NCI-H446 (cell line): Measurements from ENCODE around the gene CKAP2L.

ENCODE experiments used
- DNase-seq, 2 experiments: peaks; one replicate each; lab custom pipeline; 2025; lab: John Stamatoyannopoulos, UW

CKAP2L gene, protein sequence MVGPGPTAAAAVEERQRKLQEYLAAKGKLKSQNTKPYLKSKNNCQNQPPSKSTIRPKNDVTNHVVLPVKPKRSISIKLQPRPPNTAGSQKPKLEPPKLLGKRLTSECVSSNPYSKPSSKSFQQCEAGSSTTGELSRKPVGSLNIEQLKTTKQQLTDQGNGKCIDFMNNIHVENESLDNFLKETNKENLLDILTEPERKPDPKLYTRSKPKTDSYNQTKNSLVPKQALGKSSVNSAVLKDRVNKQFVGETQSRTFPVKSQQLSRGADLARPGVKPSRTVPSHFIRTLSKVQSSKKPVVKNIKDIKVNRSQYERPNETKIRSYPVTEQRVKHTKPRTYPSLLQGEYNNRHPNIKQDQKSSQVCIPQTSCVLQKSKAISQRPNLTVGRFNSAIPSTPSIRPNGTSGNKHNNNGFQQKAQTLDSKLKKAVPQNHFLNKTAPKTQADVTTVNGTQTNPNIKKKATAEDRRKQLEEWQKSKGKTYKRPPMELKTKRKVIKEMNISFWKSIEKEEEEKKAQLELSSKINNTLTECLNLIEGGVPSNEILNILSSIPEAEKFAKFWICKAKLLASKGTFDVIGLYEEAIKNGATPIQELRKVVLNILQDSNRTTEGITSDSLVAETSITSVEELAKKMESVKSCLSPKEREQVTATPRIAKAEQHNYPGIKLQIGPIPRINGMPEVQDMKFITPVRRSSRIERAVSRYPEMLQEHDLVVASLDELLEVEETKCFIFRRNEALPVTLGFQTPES

DNA sequence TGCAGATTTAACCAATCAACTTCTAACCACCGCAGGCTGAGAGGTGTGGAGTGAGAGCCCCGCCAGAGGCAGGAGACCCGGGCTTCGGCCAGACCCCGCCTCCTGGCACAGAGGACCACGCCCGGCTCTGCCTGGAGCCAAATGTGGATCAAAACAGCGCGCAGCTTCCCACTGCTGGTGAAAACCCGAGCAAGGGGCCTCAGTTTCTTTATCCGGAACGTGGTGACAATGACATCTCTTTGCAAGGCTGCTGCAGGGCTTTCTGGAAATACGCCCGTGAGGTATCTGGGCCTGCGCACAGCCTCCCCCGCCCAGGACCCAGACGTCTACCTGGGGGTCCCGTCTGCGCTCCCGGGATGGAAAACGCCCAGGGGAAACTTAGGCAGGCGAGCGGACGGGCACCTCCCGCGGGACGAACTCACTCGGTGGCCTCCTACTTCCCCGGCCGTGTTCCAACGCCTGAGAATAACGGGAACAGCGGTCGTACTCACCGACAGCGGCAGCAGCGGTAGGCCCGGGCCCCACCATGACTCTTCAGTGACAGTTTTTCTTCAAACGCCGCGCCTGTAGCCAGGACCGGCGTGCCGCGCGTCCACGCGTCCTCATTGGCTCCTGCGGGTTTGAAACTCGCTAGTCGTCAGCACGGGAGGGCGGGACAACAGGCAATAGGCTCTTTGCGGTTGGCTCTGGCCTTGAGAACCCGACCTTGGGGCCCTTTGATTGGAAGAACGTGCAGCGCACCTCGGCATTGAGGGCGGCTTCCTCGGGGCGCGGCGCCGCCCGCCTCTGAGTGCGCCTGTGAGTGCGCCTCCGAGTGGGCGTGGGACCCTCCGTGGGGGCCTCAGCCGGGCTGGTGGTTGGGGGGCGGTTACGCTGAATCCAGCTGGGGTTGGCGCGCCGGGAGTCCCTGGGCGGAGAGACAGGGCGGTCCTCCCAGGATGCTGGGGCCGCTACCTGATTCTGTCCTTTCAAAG is at the start of gene CKAP2L:
TSS of gene CKAP2L (minus strand) at position 539 of the 974 bp plus-strand sequence. CDS start at position 528, 11 bp downstream.
- DNase-seq = peak; percentile 91 to 98

DNA sequence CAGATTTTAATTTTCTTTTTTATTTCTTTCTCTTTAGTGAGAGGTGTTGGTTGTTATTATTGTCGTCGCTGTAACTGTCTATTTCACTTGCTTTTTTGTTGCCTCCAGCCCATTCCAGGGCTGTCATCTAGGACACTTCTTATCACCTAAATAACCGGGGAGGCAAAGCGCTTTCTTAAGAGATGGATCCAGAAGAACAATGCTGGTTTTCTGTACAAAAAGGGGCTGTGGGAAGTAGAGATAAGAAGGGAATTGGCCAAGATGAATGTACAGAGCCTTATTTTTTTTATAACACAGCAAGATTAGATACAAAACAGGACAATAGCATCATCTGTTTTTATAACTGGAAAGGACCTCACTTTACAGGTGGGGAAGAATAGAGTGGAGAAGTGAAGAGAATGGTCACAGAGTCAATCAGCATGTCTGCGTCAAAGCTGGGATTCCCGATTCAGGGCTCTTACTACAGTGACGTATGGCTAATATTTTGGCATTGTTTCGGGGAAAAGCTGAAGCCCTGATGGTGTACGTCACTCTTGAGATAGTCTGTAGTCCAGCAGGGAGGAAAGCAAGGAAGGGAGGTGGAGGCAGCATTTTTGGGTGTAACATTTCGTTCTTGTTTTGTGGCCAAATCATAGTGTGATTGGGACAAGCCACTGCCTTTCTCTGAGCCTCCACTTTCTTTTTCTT is 49.0 kb upstream of the CKAP2L start:
- no peak for DNase-seq

DNA sequence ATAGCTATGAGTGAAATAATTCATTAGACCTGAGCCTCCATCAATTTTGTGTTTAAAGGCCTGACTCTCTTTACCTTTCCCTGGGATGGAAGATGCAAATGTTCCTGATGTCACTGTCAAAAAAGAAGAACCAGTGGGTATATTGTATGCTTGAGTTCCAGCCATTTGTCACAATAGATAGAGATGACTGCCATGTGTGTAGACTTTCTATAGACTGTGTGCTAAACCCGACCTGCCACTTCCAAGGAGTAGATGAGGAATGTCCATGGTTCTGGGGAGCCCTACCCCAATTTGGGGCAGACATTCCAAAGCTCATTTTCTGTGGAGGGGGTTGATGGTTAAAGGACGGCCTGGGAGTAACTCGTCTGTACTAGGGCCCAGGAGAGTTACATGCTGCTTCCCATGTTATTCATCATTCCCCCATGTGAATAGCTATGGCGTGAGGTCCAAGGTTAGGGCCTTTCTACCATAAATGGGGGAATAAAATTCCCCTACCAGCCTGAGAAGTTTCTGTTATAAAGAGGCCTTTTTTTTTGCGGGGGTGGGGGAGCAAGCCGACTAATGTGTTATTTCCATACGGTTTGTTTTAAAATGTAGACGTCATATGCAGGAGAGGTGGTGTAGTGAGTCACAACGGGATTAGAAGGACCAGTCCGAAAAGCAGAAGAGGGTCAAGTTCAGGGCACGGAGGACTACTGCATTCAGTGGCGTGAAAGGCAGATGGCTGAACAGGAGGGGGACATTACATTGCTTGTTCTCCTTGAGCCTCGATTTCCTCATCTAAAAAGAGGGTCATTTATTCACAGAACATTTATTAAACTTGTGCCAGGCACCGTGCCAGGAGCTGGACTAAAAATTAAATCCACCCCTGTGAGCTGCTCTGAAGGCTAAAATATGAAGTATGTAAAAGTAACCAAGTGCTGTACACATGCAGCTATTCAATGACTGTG is 48.2 kb upstream of the CKAP2L start:
- no peak for DNase-seq

DNA sequence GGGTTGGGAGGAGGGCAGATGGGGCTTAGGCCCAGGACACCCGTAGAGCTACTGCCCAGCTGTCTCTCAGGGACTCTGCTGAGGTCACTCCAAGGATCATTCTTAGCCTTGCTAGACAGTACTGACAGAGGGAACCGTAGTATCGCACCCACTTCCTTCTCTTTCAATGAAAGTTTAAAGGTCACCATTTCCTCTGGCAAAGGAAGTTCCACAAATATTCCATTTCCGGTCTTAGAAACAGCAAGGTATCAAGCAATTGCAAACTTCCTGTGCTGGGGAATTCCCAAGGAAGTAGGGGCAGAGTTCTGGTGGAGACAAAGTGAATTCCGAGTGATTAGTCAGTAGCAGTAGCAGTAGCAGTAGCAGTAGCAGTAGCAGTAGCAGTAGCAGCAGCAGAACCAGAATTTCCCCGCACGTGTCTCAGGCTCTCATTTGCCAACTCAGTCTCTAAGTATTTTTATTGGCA is 47.5 kb upstream of the CKAP2L start:
- DNase-seq = no peak

DNA sequence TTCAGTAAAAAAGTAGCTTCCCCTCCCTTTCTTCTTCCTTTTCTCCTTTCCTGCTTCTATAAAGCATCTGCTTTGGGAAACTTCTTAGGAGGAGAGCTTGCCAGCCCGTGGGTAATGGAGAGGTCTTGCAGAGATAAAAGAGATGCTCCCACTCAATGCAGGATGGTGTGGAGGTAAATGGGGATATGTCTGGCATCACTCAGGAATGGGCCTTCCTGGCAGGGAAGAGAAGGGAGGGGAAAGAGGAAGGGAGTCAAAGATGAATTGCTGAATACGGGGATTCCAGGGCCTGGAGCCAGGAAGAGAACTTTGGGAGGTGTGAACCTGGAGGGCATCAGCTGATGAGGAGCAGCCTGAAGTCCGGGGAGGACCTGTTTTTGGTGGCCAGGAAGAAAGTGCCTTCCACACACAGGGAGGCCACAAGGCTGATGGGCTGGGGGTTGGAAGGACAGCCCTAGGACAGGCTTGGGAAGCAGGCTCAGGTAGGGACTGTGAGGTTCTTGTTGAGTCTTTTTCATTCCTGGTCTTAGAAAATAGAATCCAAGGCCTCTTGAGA is 46.9 kb upstream of the CKAP2L start:
- no peak for DNase-seq

DNA sequence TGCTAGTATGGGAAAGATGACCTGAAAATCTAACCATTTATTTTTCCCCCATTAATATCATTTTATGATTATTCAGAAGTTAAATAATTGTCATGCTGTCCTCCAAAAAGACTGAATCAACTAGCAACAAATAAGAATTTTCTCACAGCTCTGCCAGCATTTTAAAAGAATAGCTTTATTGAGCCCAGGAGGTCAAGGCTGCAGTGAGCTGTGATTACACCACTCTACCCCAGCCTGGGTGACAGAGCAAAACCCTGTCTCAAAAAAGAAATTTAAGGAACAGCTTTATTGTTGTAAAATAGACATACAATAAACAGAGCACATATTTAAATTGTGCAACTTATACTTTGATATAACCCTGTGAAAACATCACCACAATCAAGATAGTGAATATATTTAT is 44.7 kb upstream of the CKAP2L start:
- DNase-seq = no peak

DNA sequence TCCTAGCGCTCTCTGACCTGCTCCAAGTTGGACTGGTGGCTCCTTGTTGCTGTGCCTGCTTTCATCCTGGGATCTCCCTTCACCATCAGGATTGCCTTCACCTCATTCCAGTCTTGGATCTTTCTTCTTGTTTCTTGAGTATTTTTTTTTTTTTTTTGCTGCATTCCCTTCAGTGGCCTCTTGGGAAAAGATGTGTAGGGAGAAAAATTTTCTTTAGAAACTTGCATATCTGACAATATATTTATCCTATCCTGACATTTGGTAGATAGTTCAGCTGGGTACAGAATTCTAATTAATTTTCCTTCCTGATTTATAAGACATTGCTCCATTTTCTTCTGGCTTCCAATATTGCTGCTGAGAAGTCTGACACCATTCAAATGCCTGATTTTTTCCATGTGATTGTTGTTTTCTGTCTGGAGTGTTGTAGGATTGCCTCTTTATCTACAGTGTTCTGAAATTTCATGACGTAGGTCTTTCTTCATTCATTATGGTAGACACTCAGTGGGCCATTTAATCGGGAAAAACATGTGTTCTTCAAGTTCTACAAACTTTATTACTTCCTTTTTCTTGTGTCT is 42.9 kb upstream of the CKAP2L start:
- no peak for DNase-seq

DNA sequence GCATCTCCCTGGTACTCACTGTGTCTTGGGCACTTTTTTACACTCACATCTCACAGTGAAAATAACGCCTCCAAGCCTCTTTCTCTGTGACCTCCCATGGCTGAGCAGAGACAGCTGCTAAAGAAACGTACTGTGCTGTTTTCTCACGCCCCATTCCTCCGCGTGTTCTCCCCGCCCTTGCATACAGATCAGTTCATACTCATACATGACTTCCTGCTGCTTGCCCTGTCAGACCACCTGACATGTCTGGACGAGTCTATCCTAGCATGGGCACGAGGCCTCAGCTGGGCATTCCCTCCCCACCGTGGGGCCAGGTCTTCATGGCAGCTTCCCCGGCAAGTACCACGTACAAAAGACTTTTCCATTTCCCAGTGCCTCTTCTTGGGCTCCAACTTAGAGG is 41.1 kb upstream of the CKAP2L start:
- no peak for DNase-seq

DNA sequence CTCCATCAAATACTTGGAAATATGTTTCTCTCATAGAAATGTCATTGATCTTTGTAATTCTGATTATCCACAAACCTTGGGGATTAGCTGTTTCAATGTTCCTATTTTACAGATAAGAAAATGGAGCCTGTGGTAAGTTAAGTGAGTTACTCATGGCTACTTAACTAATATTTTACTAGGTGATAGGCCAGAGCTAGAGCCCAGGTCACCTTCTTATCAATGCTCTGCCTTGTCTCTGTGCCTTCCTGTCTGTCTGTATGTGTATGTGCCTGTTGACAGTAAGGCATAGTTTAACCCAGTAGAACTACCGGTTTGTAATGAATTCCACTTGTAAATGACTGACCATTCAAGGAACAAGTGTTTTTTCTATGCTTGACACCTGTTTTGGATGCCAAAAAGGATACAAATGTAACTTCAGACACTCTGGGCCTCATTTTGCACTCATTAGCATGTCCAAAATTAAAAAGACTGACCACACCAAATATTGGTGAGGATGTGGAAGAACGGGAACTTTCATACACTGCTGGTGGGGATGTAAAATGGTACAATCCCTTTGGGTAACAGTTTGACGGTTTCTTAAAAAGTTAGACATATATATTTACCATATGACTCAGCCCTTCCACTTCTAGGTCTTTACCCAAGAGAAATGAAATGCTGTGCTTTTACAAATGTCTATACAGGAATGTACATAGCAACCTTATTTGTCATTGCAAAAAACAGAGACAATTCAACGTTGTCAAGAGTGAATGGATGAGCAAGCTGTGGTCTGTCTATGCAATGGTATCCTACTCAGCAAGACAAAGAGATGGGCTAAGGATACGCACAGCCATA is 39.5 kb upstream of the CKAP2L start:
- DNase-seq = no peak

DNA sequence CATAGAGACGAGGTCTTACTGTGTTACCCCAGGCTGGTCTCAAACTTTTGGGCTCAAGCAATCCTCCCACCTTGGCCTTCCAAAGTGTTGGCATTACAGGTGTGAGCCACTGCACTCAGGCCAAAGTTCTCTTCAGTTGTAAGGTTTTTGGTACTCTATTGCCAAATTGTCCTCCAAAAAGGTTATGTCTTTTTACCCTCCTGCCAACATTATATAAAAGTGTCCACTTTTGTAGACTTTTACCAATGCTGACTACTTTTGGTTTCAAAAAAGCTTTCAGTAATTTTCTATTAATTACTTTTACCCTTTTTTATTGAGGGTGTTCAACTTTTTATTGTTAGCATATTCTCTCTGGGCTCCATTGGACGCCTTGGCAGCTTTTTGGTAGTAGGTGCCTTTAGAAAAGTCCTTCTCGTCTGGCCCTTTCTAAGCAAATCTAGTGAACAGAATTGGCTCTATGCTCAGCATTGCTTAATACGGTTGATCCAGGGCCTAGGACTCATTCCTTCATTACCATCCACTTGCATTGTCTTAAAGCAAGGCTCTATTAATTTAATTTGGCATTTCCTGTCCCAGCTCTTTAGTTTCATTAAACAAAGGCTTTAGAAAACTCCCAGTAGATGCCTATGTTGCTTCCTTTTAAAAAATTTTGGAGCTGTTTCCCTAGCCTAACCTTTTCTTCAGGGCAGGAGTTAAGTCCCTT is 36.6 kb upstream of the CKAP2L start:
- DNase-seq = no peak

DNA sequence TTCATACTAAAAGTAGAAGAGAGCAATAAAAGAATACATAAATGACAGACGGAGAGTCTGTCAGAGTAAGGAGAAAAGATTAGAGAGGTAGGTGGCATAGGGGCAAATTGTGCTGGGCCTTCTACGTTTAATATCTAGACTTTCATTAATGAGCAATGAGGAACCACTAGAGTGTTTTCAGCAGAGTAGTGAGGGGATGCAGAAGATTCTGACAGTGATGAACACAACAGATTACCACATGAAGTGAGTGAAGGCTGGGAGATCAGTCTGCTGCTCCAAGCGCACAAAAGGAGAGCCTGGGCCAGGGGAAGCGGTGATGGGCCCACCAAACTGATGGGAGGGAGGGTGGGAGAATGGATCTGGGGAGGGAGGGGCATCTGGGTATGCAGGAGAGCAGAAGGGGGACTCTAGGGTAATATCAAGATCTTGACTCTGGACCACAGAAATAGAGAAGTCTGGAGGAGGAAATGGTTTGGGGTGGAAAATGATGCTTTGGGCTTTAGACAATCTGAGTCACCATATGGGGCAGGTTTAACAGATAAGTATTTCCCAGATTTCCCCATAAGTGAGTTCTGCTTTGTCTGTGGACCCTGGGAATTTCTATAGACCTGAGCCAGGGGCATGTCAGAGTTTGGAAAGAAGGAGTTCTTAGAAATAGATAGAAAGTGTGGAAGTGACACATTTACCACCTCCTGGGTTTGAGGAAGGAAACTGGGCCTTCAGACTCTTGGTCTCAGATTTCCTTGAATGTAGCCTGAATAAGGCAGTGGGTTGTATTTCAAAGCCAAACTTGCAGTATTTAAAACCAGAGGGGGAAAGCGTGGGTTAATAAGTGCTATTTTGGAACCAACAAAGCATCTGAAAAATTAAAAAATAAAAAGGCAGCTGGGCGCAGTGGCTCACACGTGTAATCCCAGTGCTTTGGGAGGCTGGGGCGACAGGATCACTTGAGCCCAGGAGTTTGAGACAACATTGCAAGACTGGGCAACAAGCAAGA is 34.9 kb upstream of the CKAP2L start:
- DNase-seq = no peak

DNA sequence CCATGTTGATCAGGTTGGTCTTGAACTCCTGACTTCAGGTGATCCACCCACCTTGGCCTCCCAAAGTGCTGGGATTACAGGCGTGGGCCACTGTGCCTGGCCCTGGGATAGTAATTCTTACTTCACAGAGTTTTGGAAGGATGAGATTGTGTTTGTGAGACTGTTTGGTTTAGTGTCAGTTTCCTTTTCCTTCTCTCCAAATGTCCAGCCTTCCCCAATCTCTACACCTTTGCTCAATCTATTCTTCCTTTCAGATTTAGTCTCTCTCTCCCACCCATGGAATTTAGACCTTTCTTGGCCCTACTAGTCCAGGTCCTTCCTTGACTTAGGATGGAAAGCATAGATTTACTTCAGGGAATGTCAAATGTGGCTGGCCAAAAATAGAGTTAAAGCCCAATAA is 32.1 kb upstream of the CKAP2L start:
- no peak for DNase-seq

DNA sequence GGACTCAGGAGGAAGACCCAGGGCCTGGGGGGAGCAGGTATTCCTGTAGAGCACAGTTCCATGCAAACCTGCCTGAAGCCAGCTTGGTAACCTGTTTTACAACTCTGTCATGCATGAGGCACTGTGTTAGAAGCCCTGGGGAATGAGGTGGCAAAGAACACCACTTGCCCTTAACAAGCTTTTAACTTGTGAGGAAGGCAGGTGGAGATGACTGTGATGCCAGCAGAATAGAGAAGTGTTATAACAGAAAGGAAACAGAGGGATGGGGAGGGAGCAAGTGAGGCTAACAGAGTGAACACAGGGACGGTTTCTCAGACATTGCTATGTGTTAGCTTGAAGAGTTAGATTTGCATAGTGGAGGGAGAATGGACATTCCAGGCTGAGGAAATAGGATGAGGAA is 31.4 kb upstream of the CKAP2L start:
- DNase-seq = no peak

DNA sequence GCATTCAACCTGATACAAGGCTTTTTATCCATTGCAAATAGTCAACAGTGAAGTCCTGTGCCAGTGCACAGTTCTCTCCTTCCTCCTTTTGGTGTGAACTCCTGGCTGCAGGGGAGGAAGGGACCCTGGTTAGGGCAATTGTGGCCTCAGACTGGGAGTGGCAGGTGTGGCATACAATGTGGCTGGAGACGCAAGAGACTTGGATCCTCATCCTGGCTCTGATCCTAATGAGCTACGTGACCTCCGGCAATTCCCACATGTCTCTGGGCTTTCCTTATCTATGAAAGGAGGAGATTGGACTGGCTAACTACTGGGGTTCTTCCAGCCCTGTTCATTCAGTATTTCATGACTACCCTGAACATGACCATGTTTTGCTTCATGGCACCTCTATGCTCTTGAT is 30.4 kb upstream of the CKAP2L start:
- DNase-seq = no peak

DNA sequence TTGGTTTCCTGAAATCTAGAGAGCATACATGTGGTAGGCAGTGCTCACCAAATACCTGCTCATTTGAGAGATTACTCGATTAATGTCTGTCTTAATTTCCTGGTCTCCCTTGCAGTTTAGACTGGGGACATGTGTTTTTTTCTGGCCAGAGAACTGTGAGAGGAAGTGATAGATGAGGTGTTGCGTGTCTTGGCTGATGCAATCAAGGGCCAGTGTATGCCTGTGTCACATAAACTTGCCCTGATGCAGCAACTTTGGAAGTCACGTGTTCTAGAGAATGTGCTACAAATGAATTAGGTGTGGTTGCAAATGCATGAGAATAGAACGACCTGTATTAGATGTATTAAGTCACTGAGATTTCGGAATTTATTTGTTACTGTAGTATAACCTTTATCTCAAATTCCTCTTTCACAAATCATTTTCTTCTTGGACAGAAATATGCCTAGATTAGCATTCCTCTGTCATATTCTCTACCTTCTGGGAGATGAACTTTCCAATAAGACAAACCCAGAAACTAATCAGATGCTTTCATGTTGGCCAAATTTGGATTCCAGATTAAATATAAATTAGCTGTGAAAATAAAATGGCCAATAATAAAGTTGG is 29.8 kb upstream of the CKAP2L start:
- DNase-seq = no peak

DNA sequence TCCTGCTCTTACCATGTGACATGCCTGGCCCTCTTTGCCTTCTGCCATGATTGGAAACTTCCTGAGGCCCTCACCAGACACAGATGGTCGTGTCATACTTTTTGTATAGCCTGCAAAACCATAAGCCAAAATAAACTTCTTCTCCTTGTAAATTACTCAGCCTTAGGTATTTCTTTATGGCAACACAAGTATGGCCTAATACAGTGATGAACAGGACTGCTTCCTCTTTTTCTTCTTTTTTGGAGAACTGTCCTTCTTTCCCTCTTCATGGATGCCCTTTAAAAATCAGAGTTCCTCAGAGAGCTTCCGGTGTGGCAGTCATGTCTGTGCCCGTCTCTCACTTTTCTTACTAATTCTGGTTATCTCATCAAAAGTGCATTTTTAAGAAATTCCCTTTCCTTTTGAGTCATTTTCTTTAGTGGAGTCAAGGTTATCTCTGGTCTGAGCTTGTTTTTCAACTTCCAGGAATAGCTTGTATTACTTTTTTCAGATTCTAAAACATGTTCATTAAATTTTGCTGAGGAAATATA is 29.1 kb upstream of the CKAP2L start:
- no peak for DNase-seq
